Measurements from ENCODE around the gene UGT1A8.

Gene UGT1A8

GRCh38 chr2:233679196-233679595 lies 61.8 kb downstream of the UGT1A8 start:
- Histone ChIP-seq H3K9me2 (replicated peaks; ENCODE audit: low read depth, low read length) (no peaks in the 10 kb centered on the region), H4K20me1 (ENCODE audit: insufficient read depth, low read length, poor library complexity, severe bottlenecking) (no peaks in the 10 kb centered on the region)
- TF ChIP-seq CTCF (conservative IDR thresholded peaks at IDR 0.05; ENCODE audit: low read length) (no peak), EZH2phosphoT487 (IDR thresholded peaks at IDR 0.05; ENCODE audit: borderline replicate concordance) (no peak)

DNA sequence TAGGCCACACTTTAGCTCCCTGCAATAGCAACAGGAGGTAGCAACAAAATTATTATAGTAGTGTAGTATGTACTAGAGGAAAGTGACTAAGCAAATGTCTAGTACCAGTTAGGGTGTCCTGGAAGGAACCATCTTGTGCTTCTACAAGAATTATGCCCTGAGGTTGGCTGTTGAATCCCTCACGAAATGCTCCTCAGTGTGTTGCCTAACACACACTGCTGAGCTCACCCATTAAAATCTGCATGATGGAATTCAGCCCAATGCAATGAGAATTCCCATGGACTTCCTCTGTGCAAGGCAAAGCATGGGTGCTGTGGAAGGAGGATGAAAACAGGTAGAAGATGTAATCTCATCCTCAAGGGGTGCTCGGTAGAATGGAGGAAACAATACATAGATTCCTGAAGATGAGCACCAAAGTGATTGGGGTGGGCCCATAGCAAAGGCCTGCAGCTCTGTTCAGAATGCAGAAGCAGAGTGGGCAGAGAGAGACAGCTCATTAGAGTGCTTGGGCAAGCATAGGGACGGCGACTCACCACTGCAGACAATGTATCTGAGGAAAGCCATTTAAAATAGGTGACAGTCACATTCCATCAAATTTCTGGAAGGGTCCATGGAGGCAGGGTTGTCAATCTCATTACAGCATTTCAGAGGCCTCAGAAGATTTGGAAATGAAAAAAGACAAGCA lies 63.1 kb downstream of the UGT1A8 start:
- Histone ChIP-seq H3K9me3 (ENCODE audit: insufficient read depth, low read depth, low read length) (no peaks in the 10 kb centered on the region), H3K4me2 (ENCODE audit: low read depth, low read length, poor library complexity, severe bottlenecking) (no peak overlapping the region), H3K4me3 (ENCODE audit: low read length, poor library complexity, severe bottlenecking) (no peak overlapping the region), H3K9ac (ENCODE audit: low read depth, low read length, poor library complexity, severe bottlenecking) (no peak overlapping the region), H3K36me3 (ENCODE audit: insufficient read depth, low read length) (no peaks in the 10 kb centered on the region), H2AFZ (ENCODE audit: low read length) (no peak overlapping the region), H3K79me2 (ENCODE audit: insufficient read depth, low read length) (no peaks in the 10 kb centered on the region), H3K9me2 (replicated peaks; ENCODE audit: low read depth, low read length) (no peaks in the 10 kb centered on the region), H3K27me3 (ENCODE audit: insufficient read depth, low read length, poor library complexity, severe bottlenecking) (peaks cover 6% of the 10 kb centered on the region), H3K4me1 (ENCODE audit: insufficient read depth, low read length, poor library complexity, severe bottlenecking) (no peaks in the 10 kb centered on the region), H3F3A (ENCODE audit: low read depth) (no peaks in the 10 kb centered on the region), H4K20me1 (ENCODE audit: insufficient read depth, low read length, poor library complexity, severe bottlenecking) (no peaks in the 10 kb centered on the region)
- TF ChIP-seq CTCF (conservative IDR thresholded peaks at IDR 0.05; ENCODE audit: low read length) (no peak), EZH2phosphoT487 (IDR thresholded peaks at IDR 0.05; ENCODE audit: borderline replicate concordance) (no peak)

More at GRCh38 chr2:233679196-233679595, 61.8 kb downstream of the UGT1A8 start:
- no peak overlapping the region for H3K4me2 ChIP-seq (ENCODE audit: low read depth, low read length, poor library complexity, severe bottlenecking)
- H3K36me3 ChIP-seq (ENCODE audit: insufficient read depth, low read length), result no peaks in the 10 kb centered on the region
- H3K4me3 ChIP-seq (ENCODE audit: low read length, poor library complexity, severe bottlenecking), result no peak overlapping the region
- H2AFZ ChIP-seq (ENCODE audit: low read length), result no peak overlapping the region
- no peak overlapping the region for H3K9ac ChIP-seq (ENCODE audit: low read depth, low read length, poor library complexity, severe bottlenecking)
- H3K4me1 ChIP-seq (ENCODE audit: insufficient read depth, low read length, poor library complexity, severe bottlenecking), result no peaks in the 10 kb centered on the region
- no peaks in the 10 kb centered on the region for H3F3A ChIP-seq (ENCODE audit: low read depth)
- no peaks in the 10 kb centered on the region for H3K9me3 ChIP-seq (ENCODE audit: insufficient read depth, low read depth, low read length)
- H3K27me3 ChIP-seq (ENCODE audit: insufficient read depth, low read length, poor library complexity, severe bottlenecking), result peaks cover 6% of the 10 kb centered on the region
- no peaks in the 10 kb centered on the region for H3K79me2 ChIP-seq (ENCODE audit: insufficient read depth, low read length)

- no peak within 1 kb of the TSS for H3K4me2 ChIP-seq (ENCODE audit: low read depth, low read length, poor library complexity, severe bottlenecking)
- H3K9ac ChIP-seq (ENCODE audit: low read depth, low read length, poor library complexity, severe bottlenecking), result no peak within 1 kb of the TSS
- H3K9me3 ChIP-seq (ENCODE audit: insufficient read depth, low read depth, low read length), result no peaks in the 10 kb centered on the region
- H3K27me3 ChIP-seq (ENCODE audit: insufficient read depth, low read length, poor library complexity, severe bottlenecking), result no peaks in the 10 kb centered on the region
- H3K36me3 ChIP-seq (ENCODE audit: insufficient read depth, low read length), result no peaks in the 10 kb centered on the region
- H3F3A ChIP-seq (ENCODE audit: low read depth), result no peaks in the 10 kb centered on the region
- no peak within 1 kb of the TSS for H2AFZ ChIP-seq (ENCODE audit: low read length)
- H3K9me2 ChIP-seq (replicated peaks; ENCODE audit: low read depth, low read length), result no peaks in the 10 kb centered on the region
- H3K4me1 ChIP-seq (ENCODE audit: insufficient read depth, low read length, poor library complexity, severe bottlenecking), result no peaks in the 10 kb centered on the region
- TF ChIP-seq CTCF (conservative IDR thresholded peaks at IDR 0.05; ENCODE audit: low read length), result no peak
- TF ChIP-seq EZH2phosphoT487 (IDR thresholded peaks at IDR 0.05; ENCODE audit: borderline replicate concordance), result no peak
- H3K4me3 ChIP-seq (ENCODE audit: low read length, poor library complexity, severe bottlenecking), result no peak within 1 kb of the TSS
- H4K20me1 ChIP-seq (ENCODE audit: insufficient read depth, low read length, poor library complexity, severe bottlenecking), result no peaks in the 10 kb centered on the region
- H3K79me2 ChIP-seq (ENCODE audit: insufficient read depth, low read length), result no peaks in the 10 kb centered on the region
Observed at GRCh38 chr2:233681521-233682099, 64.2 kb downstream of the UGT1A8 start, which contains the start of gene UGT1A7. Gene UGT1A7 (plus strand): TSS chr2:233681901. CDS start chr2:233681938, 37 bp downstream.
